SK-N-SH (cell line): ENCODE measurements around the gene KIF12. TPM values are rescaled to one million over a fixed set of nuclear protein-coding genes. Genes with fewer than 3 reads are reported as not detected.

Experiments used
- CTCF ChIA-PET: fragments of 300-600, 350-600 bp; formaldehyde crosslinking; extraction: SDS; loops from one replicate; lab custom pipeline; 2021; lab: Yijun Ruan, JAX
- POLR2A ChIA-PET: fragments of 350-600 bp; sonication (Branson Sonifier 250); formaldehyde crosslinking; extraction: SDS; loops from one replicate; lab custom pipeline; 2020; ENCODE audit warnings: antibody characterized with exemption, inconsistent platforms; lab: Yijun Ruan, JAX
- DNase-seq: peaks from one replicate; pipeline ENCODE4 v3.0.0; 2012
- H2AFZ ChIP-seq: fragments of 200-600 bp; sonication (generic); 2 replicates; pipeline ENCODE4 v1.8.1; 2016; ENCODE audit warnings: antibody characterized with exemption, mild to moderate bottlenecking, low read depth
- H3F3A ChIP-seq: fragments of 200-600 bp; sonication (generic); replicated peaks from 2 replicates; pipeline ENCODE3; 2016; ENCODE audit warnings: antibody characterized with exemption, mild to moderate bottlenecking; ENCODE audit not compliant: insufficient read depth
- H3K27ac ChIP-seq, 2 experiments: fragments of 200-500 bp in 1 of 2; fragments of 200-600 bp in 1 of 2; sonication (Bioruptor generic) in 1 of 2; sonication (generic), shearing (Covaris generic) in 1 of 2; 2 replicates each; pipeline versions ENCODE4 v1.5.1 to v1.6.1; 2014 to 2016; ENCODE audit warnings: low read depth in 2 of 2, inconsistent platforms in 1 of 2, low read length in 1 of 2, mild to moderate bottlenecking in 1 of 2, mixed read lengths in 1 of 2
- H3K27me3 ChIP-seq: fragments of 200-600 bp; sonication (generic), shearing (Covaris generic); 2 replicates; pipeline ENCODE4 v1.6.1; 2016; ENCODE audit warnings: mixed run types; ENCODE audit not compliant: insufficient read depth
- H3K36me3 ChIP-seq, 2 experiments: fragments of 200-500 bp in 1 of 2; fragments of 200-600 bp in 1 of 2; sonication (Bioruptor generic) in 1 of 2; sonication (generic) in 1 of 2; replicated peaks in 1 of 2; 2 replicates each; pipeline versions ENCODE3 to v1.5.1; 2014 to 2016; ENCODE audit warnings: low read length in 1 of 2, mild to moderate bottlenecking in 1 of 2; ENCODE audit not compliant: insufficient read depth in 2 of 2, control insufficient read depth in 1 of 2
- H3K4me1 ChIP-seq, 2 experiments: fragments of 200-500 bp in 1 of 2; fragments of 200-600 bp in 1 of 2; sonication (Bioruptor generic) in 1 of 2; sonication (generic), shearing (Covaris generic) in 1 of 2; 2 replicates each; pipeline versions ENCODE4 v1.5.1 to v1.6.1; 2014 to 2016; ENCODE audit warnings: low read depth in 1 of 2, low read length in 1 of 2, mixed run types in 1 of 2; ENCODE audit not compliant: insufficient read depth in 2 of 2, control insufficient read depth in 1 of 2
- H3K4me2 ChIP-seq: fragments of 200-600 bp; sonication (generic), shearing (Covaris generic); 2 replicates; pipeline ENCODE4 v1.6.1; 2017; ENCODE audit warnings: mixed run types
- H3K4me3 ChIP-seq, 2 experiments: fragments of 200-500 bp in 1 of 2; fragments of 200-600 bp in 1 of 2; sonication (Bioruptor generic) in 1 of 2; sonication (generic), shearing (Covaris generic) in 1 of 2; 2 replicates each; pipeline versions ENCODE4 v1.5.1 to v1.8.1; 2014 to 2016; ENCODE audit warnings: low read depth in 2 of 2, inconsistent platforms in 1 of 2, low read length in 1 of 2, mild to moderate bottlenecking in 1 of 2, mixed read lengths in 1 of 2, moderate library complexity in 1 of 2
- H3K79me2 ChIP-seq: fragments of 200-600 bp; sonication (generic); 2 replicates; pipeline ENCODE4 v1.8.1; 2017; ENCODE audit warnings: mild to moderate bottlenecking; ENCODE audit not compliant: insufficient read depth
- H3K9ac ChIP-seq: fragments of 200-600 bp; sonication (generic); 2 replicates; pipeline ENCODE4 v1.6.1; 2017; ENCODE audit warnings: mixed run types
- H3K9me2 ChIP-seq: fragments of 200-600 bp; sonication (generic); 2 replicates; pipeline ENCODE4 v1.6.1; 2017; ENCODE audit warnings: mixed run types
- H3K9me3 ChIP-seq: fragments of 200-600 bp; sonication (generic); 2 replicates; pipeline ENCODE4 v1.6.1; 2017; ENCODE audit warnings: mixed run types, mild to moderate bottlenecking, moderate library complexity
- H4K20me1 ChIP-seq: fragments of 200-600 bp; sonication (generic); 2 replicates; pipeline ENCODE4 v1.6.1; 2017; ENCODE audit warnings: mild to moderate bottlenecking, mixed run types; ENCODE audit not compliant: insufficient read depth
- CHD2 ChIP-seq: fragments of 150-350 bp; IDR thresholded peaks from 2 replicates; pipeline ENCODE4 v1.6.1; 2018; ENCODE audit warnings: low read length; ENCODE audit not compliant: partially characterized antibody
- FOSL2 ChIP-seq: IDR thresholded peaks from 2 replicates; pipeline ENCODE4 v1.4.0; 2012; ENCODE audit warnings: low read depth, mild to moderate bottlenecking, moderate library complexity, borderline replicate concordance
- FOXJ3 ChIP-seq: sonication (generic); formaldehyde crosslinking; IDR thresholded peaks from 2 replicates; pipeline ENCODE4 v1.5.1; 2020; ENCODE audit warnings: mild to moderate bottlenecking, missing genetic modification reagents
- GATA2 ChIP-seq: sonication (generic); formaldehyde crosslinking; IDR thresholded peaks from 2 replicates; pipeline ENCODE4 v1.5.0; 2020; ENCODE audit warnings: mild to moderate bottlenecking, missing genetic modification reagents
- IRF3 ChIP-seq: fragments of 150-350 bp; IDR thresholded peaks from 2 replicates; pipeline ENCODE4 v1.6.1; 2016; ENCODE audit warnings: mild to moderate bottlenecking, low read depth, low read length
- MAX ChIP-seq: IDR thresholded peaks from 2 replicates; pipeline ENCODE4 v1.4.0; 2012; ENCODE audit warnings: low read depth
- NRF1 ChIP-seq: IDR thresholded peaks from 2 replicates; pipeline ENCODE4 v1.6.1; 2012; ENCODE audit warnings: low read depth, mild to moderate bottlenecking, low read length
- POLR2AphosphoS5 ChIP-seq: IDR thresholded peaks from 2 replicates; pipeline ENCODE4 v1.6.1; 2012; ENCODE audit warnings: low read depth, low read length
- RAD21 ChIP-seq: IDR thresholded peaks from 2 replicates; pipeline ENCODE4 v1.6.1; 2012; ENCODE audit warnings: mild to moderate bottlenecking, low read length
- RFX5 ChIP-seq: IDR thresholded peaks from 2 replicates; pipeline ENCODE4 v1.6.1; 2012; ENCODE audit warnings: mild to moderate bottlenecking, improper control_type of control experiment, low read length
- RXRA ChIP-seq: IDR thresholded peaks from 2 replicates; pipeline ENCODE4 v1.4.0; 2012; ENCODE audit warnings: low read depth, mild to moderate bottlenecking, borderline replicate concordance
- SIN3A ChIP-seq: IDR thresholded peaks from 2 replicates; pipeline ENCODE4 v1.6.1; 2012; ENCODE audit warnings: low read depth, mild to moderate bottlenecking, low read length, moderate library complexity, borderline replicate concordance
- USF1 ChIP-seq: IDR thresholded peaks from 2 replicates; pipeline ENCODE4 v1.4.0; 2012; ENCODE audit warnings: low read depth, borderline replicate concordance
- YY1 ChIP-seq: IDR thresholded peaks from 2 replicates; pipeline ENCODE4 v1.4.0; 2012; ENCODE audit warnings: low read depth, mild to moderate bottlenecking
- WGBS: methylation state at CpG from one replicate; pipeline ENCODE4 v1.1.6; 2017; ENCODE audit warnings: low lambda C conversion rate; 5-methylcytosine and 5-hydroxymethylcytosine counted together
- polyA plus RNA-seq, 3 experiments: library from polyadenylated mRNA; depleted of rRNA; stranded (reverse); fragments of >200 nt; gene quantifications; 2 replicates each; pipeline ENCODE4 v1.2.3, GENCODE V29; 2012
- TF ChIP-seq, protein P1 (sequence below): IDR thresholded peaks from 2 replicates; pipeline ENCODE4 v1.6.1; 2012; ENCODE audit warnings: mild to moderate bottlenecking, low read depth, low read length, moderate library complexity
- TF ChIP-seq, protein P2 (sequence below): fragments of 200-600 bp; sonication (generic); IDR thresholded peaks from 2 replicates; pipeline ENCODE4 v1.6.1; 2017; ENCODE audit warnings: antibody characterized with exemption, mild to moderate bottlenecking, moderate library complexity

KIF12 gene
- polyA plus RNA-seq, 1 of the 3 experiments (the other 2 are of a cell fraction) = 0.35 TPM

GRCh38 chr9:114116126-114116747 lies 17.1 kb upstream of the KIF12 start:
- Histone ChIP-seq H3K4me1 (no peaks in the 10 kb centered on the region; a peak in 1 of 4 replicates), H3K36me3 (no peaks in the 10 kb centered on the region), H3K4me2 (no peak overlapping the region), H3K27ac (no peak overlapping the region), H2AFZ (no peak overlapping the region), H3F3A (no peaks in the 10 kb centered on the region), H3K4me3 (no peak overlapping the region), H3K79me2 (no peaks in the 10 kb centered on the region), H3K9ac (no peak overlapping the region), H3K9me2 (no peaks in the 10 kb centered on the region), H3K9me3 (no peaks in the 10 kb centered on the region), H4K20me1 (no peaks in the 10 kb centered on the region), H3K27me3 (peaks cover 5% of the 10 kb centered on the region; the same call in 1 of the 2 replicates)
- CTCF ChIA-PET = interaction anchor here (1.0 to 5.0 kb wide), 3 partner anchors 9 to 175 kb away, joined by 3 to 28 read pairs (median 5); no protein-coding TSS in a partner anchor
- TF ChIP-seq GATA2 (CRISPR knock-in tag) (no peak), SIN3A (no peak), CHD2 (no peak)
- DNase-seq = no peak
- WGBS = 71% methylated on average over 9 of the region's 12 CpGs
- POLR2A ChIA-PET = no interaction called here

- H3K4me3 ChIP-seq = no peak overlapping the region
- H3K27me3 ChIP-seq = peaks cover 5% of the 10 kb centered on the region; the same call in 1 of the 2 replicates
- H2AFZ ChIP-seq = no peak overlapping the region
- no peaks in the 10 kb centered on the region for H3K79me2 ChIP-seq
- no peak overlapping the region for H3K4me2 ChIP-seq
- no peak overlapping the region for H3K9ac ChIP-seq
- H3K4me1 ChIP-seq = no peaks in the 10 kb centered on the region; a peak in 1 of 4 replicates
- no peaks in the 10 kb centered on the region for H3F3A ChIP-seq
- no peak for DNase-seq
- WGBS = 70% methylated on average over 9 of the region's 9 CpGs
- H3K9me2 ChIP-seq = no peaks in the 10 kb centered on the region
- no peaks in the 10 kb centered on the region for H3K9me3 ChIP-seq
- ChIA-PET CTCF (interaction anchor here (1.0 to 5.0 kb wide), 4 partner anchors 8 to 176 kb away, joined by 3 to 28 read pairs (median 15); no protein-coding TSS in a partner anchor), POLR2A (no interaction called here)
- H4K20me1 ChIP-seq = no peaks in the 10 kb centered on the region
- H3K27ac ChIP-seq = no peak overlapping the region
- no peaks in the 10 kb centered on the region for H3K36me3 ChIP-seq
- no peak for TF ChIP-seq MAX
- TF ChIP-seq SIN3A = no peak
- no peak for TF ChIP-seq NRF1
- TF ChIP-seq IRF3 = no peak
- TF ChIP-seq, protein P1, sequence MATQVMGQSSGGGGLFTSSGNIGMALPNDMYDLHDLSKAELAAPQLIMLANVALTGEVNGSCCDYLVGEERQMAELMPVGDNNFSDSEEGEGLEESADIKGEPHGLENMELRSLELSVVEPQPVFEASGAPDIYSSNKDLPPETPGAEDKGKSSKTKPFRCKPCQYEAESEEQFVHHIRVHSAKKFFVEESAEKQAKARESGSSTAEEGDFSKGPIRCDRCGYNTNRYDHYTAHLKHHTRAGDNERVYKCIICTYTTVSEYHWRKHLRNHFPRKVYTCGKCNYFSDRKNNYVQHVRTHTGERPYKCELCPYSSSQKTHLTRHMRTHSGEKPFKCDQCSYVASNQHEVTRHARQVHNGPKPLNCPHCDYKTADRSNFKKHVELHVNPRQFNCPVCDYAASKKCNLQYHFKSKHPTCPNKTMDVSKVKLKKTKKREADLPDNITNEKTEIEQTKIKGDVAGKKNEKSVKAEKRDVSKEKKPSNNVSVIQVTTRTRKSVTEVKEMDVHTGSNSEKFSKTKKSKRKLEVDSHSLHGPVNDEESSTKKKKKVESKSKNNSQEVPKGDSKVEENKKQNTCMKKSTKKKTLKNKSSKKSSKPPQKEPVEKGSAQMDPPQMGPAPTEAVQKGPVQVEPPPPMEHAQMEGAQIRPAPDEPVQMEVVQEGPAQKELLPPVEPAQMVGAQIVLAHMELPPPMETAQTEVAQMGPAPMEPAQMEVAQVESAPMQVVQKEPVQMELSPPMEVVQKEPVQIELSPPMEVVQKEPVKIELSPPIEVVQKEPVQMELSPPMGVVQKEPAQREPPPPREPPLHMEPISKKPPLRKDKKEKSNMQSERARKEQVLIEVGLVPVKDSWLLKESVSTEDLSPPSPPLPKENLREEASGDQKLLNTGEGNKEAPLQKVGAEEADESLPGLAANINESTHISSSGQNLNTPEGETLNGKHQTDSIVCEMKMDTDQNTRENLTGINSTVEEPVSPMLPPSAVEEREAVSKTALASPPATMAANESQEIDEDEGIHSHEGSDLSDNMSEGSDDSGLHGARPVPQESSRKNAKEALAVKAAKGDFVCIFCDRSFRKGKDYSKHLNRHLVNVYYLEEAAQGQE = no peak
- no peak for TF ChIP-seq FOXJ3 (CRISPR knock-in tag)
- no peak for TF ChIP-seq FOSL2
- TF ChIP-seq USF1 = no peak
- TF ChIP-seq GATA2 (CRISPR knock-in tag) = no peak
- TF ChIP-seq, protein P2, sequence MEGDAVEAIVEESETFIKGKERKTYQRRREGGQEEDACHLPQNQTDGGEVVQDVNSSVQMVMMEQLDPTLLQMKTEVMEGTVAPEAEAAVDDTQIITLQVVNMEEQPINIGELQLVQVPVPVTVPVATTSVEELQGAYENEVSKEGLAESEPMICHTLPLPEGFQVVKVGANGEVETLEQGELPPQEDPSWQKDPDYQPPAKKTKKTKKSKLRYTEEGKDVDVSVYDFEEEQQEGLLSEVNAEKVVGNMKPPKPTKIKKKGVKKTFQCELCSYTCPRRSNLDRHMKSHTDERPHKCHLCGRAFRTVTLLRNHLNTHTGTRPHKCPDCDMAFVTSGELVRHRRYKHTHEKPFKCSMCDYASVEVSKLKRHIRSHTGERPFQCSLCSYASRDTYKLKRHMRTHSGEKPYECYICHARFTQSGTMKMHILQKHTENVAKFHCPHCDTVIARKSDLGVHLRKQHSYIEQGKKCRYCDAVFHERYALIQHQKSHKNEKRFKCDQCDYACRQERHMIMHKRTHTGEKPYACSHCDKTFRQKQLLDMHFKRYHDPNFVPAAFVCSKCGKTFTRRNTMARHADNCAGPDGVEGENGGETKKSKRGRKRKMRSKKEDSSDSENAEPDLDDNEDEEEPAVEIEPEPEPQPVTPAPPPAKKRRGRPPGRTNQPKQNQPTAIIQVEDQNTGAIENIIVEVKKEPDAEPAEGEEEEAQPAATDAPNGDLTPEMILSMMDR = no peak
- no peak for TF ChIP-seq POLR2AphosphoS5
- TF ChIP-seq RAD21 = no peak
- TF ChIP-seq RXRA = no peak
- TF ChIP-seq RFX5 = no peak
- TF ChIP-seq YY1 = no peak
Measured at GRCh38 chr9:114115654-114116125, 16.6 kb upstream of the KIF12 start.
